Measurements from ENCODE around the gene ZNF619.

GRCh38 chr3:40534283-40534682 lies 57.4 kb downstream of the ZNF619 start:
- TF ChIP-seq, protein P1, sequence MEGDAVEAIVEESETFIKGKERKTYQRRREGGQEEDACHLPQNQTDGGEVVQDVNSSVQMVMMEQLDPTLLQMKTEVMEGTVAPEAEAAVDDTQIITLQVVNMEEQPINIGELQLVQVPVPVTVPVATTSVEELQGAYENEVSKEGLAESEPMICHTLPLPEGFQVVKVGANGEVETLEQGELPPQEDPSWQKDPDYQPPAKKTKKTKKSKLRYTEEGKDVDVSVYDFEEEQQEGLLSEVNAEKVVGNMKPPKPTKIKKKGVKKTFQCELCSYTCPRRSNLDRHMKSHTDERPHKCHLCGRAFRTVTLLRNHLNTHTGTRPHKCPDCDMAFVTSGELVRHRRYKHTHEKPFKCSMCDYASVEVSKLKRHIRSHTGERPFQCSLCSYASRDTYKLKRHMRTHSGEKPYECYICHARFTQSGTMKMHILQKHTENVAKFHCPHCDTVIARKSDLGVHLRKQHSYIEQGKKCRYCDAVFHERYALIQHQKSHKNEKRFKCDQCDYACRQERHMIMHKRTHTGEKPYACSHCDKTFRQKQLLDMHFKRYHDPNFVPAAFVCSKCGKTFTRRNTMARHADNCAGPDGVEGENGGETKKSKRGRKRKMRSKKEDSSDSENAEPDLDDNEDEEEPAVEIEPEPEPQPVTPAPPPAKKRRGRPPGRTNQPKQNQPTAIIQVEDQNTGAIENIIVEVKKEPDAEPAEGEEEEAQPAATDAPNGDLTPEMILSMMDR (IDR thresholded peaks at IDR 0.05; ENCODE audit: low read depth, low read length, poor library complexity, severe bottlenecking), result no peak
- TF ChIP-seq EZH2phosphoT487 (IDR thresholded peaks at IDR 0.05; ENCODE audit: borderline replicate concordance, low read length), result no peak

Data from DOHH2 (cell line).